ENCODE measurements around the gene ACER3. TPM values are rescaled to one million over a fixed set of nuclear protein-coding genes. Genes with fewer than 3 reads are reported as not detected.

ACER3 gene
- total RNA-seq, 1 donor from 2014 or later: 17.3 TPM

DNA sequence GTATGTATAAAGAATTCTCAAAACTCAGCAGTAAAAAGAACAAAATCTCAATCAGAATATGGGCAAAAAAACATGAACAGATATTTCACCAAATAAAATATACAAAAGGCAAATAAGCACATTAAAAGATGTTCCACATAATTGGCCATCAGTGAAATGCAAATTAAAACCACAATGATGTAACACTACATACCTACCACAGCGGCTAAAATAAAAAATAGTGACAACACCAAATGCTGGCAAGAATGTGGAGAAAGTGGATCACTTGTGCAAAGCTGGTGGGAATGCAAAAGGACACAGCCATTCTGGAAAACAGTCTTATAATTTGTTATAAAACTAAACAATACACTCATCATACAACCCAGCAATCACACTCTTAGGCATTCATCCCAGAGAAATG, 38.3 kb upstream of the ACER3 start:
- Mint-ChIP-seq H3K36me3 (ENCODE audit: low read depth, unreplicated experiment) (no peaks in the 10 kb centered on the region), H3K27me3 (ENCODE audit: low read depth, unreplicated experiment) (no peaks in the 10 kb centered on the region), H3K9me3 (ENCODE audit: unreplicated experiment) (peaks cover 6% of the 10 kb centered on the region), H3K4me1 (ENCODE audit: low read depth, unreplicated experiment) (peaks cover 17% of the 10 kb centered on the region), H3K4me3 (ENCODE audit: unreplicated experiment) (no peak overlapping the region), H3K27ac (ENCODE audit: unreplicated experiment) (no peak overlapping the region)
- no peak for TF ChIP-seq EZH2 (IDR thresholded peaks at IDR 0.05; ENCODE audit: insufficient read depth, low read length)
- TF ChIP-seq, protein P1, sequence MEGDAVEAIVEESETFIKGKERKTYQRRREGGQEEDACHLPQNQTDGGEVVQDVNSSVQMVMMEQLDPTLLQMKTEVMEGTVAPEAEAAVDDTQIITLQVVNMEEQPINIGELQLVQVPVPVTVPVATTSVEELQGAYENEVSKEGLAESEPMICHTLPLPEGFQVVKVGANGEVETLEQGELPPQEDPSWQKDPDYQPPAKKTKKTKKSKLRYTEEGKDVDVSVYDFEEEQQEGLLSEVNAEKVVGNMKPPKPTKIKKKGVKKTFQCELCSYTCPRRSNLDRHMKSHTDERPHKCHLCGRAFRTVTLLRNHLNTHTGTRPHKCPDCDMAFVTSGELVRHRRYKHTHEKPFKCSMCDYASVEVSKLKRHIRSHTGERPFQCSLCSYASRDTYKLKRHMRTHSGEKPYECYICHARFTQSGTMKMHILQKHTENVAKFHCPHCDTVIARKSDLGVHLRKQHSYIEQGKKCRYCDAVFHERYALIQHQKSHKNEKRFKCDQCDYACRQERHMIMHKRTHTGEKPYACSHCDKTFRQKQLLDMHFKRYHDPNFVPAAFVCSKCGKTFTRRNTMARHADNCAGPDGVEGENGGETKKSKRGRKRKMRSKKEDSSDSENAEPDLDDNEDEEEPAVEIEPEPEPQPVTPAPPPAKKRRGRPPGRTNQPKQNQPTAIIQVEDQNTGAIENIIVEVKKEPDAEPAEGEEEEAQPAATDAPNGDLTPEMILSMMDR (IDR thresholded peaks at IDR 0.05; ENCODE audit: insufficient read depth, low read depth, low read length): no peak
- FAIRE-seq (peak; percentile 41), DNase-seq (ENCODE audit: low read depth) (no peak)
- Histone ChIP-seq H3K4me2 (ENCODE audit: low read length) (no peak overlapping the region), H3K4me1 (ENCODE audit: insufficient read depth, low read length) (peaks cover 21% of the 10 kb centered on the region), H3K27ac (ENCODE audit: low read depth, low read length) (no peak overlapping the region), H3K27me3 (ENCODE audit: insufficient read depth, low read length) (no peaks in the 10 kb centered on the region), H3K9ac (ENCODE audit: low read length) (no peak overlapping the region), H3K36me3 (ENCODE audit: insufficient read depth, low read length) (no peaks in the 10 kb centered on the region), H3K9me3 (ENCODE audit: insufficient read depth, low read depth, low read length) (no peaks in the 10 kb centered on the region), H3K79me2 (ENCODE audit: insufficient read depth, low read length) (no peaks in the 10 kb centered on the region), H3K4me3 (ENCODE audit: insufficient read depth, low read depth, low read length) (no peak overlapping the region), H2AFZ (ENCODE audit: low read depth, low read length) (no peak overlapping the region), H4K20me1 (ENCODE audit: insufficient read depth, low read length) (no peaks in the 10 kb centered on the region)

DNA sequence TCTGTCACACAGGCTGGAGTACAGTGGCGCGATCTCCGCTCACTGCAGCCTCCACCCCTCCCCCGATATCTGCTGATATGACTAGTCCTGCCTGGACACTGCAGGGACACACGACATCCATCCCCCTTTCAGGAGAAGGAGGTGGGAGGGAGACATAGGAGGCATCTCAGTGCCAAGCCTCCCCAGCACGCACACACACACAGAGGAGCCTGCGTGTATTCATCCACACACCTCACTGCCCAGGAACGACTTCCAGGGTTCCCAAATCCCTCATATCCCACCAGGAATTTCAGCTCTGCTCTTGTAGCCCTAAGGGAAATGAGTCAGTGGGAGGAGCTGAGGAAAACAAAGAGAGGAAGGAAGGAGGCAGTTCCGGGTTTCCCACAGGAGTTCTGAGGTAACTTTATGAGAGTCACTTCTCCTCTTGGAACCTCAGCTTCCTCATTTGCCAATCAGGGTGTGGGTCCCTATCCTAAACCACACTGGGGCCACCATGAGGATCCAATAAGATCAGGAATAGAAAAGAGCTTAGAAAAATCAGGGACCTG, 37.2 kb upstream of the ACER3 start:
- peak overlapping the region; percentile 52 for H3K4me3 Mint-ChIP-seq (ENCODE audit: unreplicated experiment)
- H3K9ac ChIP-seq (ENCODE audit: low read length): peak overlapping the region; percentile 61
- no peak overlapping the region for H3K4me3 ChIP-seq (ENCODE audit: insufficient read depth, low read depth, low read length)
- H3K27me3 Mint-ChIP-seq (ENCODE audit: low read depth, unreplicated experiment): no peaks in the 10 kb centered on the region
- no peak for TF ChIP-seq EZH2 (IDR thresholded peaks at IDR 0.05; ENCODE audit: insufficient read depth, low read length)
- TF ChIP-seq, protein P1 (IDR thresholded peaks at IDR 0.05; ENCODE audit: insufficient read depth, low read depth, low read length): no peak
- no peaks in the 10 kb centered on the region for H3K79me2 ChIP-seq (ENCODE audit: insufficient read depth, low read length)
- H3K9me3 Mint-ChIP-seq (ENCODE audit: unreplicated experiment): peaks cover 6% of the 10 kb centered on the region
- no peaks in the 10 kb centered on the region for H3K36me3 Mint-ChIP-seq (ENCODE audit: low read depth, unreplicated experiment)
- H3K9me3 ChIP-seq (ENCODE audit: insufficient read depth, low read depth, low read length): no peaks in the 10 kb centered on the region
- H4K20me1 ChIP-seq (ENCODE audit: insufficient read depth, low read length): no peaks in the 10 kb centered on the region
- H3K27ac Mint-ChIP-seq (ENCODE audit: unreplicated experiment): peak overlapping the region; percentile 82
- FAIRE-seq: no peak
- H3K4me2 ChIP-seq (ENCODE audit: low read length): peak overlapping the region; percentile 82
- H3K4me1 Mint-ChIP-seq (ENCODE audit: low read depth, unreplicated experiment): peaks cover 17% of the 10 kb centered on the region
- no peaks in the 10 kb centered on the region for H3K36me3 ChIP-seq (ENCODE audit: insufficient read depth, low read length)
- H3K4me1 ChIP-seq (ENCODE audit: insufficient read depth, low read length): peaks cover 21% of the 10 kb centered on the region
- no peaks in the 10 kb centered on the region for H3K27me3 ChIP-seq (ENCODE audit: insufficient read depth, low read length)
- H2AFZ ChIP-seq (ENCODE audit: low read depth, low read length): peak overlapping the region; percentile 68
- DNase-seq (ENCODE audit: low read depth): peak; percentile 79
- peak overlapping the region; percentile 73 for H3K27ac ChIP-seq (ENCODE audit: low read depth, low read length)

Measured in astrocyte (in vitro differentiated cells and primary cell).